Dermis microvascular lymphatic vessel endothelial cell (primary cell): ENCODE results near the gene CPNE4. TPM values are rescaled to one million over a fixed set of nuclear protein-coding genes. Genes with fewer than 3 reads are reported as not detected.

Experiments
- DNase-seq, 2 donors: peaks; one replicate each; pipeline versions ENCODE4 v3.0.0 to v3.0.0-alpha.2; 2010; ENCODE audit warnings: low read depth in 2 of 2
- total RNA-seq: library from RNA; depleted of rRNA; stranded (reverse); fragments of >200 nt; gene quantifications from 2 replicates; pipeline ENCODE4 v1.2.1, GENCODE V29; 2014

The CPNE4 gene
- total RNA-seq, 1 donor from 2014 or later, result not detected

DNA sequence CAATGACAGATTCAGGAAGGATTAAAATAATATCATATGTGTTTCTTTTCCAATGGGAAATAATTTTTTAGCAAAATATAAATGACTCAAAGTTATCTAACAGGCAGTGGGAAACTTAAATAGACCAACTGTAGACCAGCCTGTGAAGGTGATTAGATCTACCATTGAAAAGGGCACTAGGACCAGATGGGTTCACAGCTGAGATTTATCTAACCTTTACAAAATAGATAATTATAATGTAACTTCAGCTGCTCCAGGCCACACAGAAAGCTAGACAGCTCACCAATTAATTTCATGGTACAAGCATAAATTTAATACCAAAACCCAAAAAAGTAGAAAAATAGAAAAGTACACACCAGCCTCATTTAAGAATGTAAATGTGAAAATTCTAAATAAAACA lies 291.7 kb downstream of the CPNE4 start:
- DNase-seq, result no peak

DNA sequence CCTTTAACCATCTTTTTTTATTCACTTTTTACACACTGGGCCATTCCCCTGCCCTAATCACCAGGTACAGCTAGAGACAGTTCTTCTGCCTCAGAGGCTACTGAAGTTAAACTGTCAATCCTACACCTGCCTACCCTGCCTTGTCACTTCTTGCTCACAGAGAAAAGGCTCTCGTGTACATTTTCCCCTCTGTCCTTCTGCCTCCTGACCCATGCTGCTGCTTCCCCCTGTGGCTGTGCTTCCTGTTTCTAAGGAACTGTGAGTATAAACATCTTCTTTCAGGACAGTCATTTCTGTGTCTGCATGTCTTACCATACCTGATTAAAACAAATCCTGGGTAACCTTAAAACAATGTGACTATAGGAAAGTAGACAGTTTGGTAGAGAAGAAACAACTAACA lies 295.6 kb downstream of the CPNE4 start:
- no peak for DNase-seq

DNA sequence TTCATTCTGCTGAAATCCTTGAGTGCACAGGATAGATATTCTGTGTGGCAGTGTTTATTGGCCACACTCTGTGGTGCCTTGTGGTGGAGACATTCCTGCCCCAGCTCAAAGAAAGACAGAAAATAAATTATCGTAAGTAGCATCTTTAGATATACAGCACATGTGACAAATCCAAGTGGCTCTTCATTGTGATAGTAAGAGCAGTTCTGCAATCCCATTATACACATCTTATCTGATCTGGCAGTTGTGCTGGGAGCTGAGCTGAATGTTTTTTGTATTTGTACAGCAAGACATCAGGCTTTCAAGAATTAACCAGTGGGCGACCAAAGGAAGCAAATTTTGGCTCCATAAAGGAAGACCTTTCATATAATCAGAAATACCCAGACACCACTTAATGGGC lies 296.7 kb downstream of the CPNE4 start:
- DNase-seq, result no peak

DNA sequence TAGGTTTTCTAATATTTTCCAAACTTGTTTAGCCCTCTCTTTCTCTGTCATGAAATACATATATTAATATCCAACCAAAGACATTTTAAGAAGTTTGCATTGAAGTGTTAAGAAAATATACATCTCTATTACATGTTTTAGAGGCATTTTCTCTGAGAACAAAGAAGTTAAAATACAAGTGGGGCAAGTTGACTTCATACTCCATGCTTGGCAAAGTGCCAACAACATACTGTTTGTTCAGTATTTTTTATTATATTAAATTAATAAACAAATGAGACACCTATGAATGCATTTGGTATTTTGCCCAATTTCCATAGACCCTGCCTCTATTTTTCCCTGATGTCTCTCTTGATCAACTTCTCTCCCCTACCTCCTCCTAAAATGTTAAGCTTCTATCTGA lies 299.3 kb downstream of the CPNE4 start:
- no peak for DNase-seq

DNA sequence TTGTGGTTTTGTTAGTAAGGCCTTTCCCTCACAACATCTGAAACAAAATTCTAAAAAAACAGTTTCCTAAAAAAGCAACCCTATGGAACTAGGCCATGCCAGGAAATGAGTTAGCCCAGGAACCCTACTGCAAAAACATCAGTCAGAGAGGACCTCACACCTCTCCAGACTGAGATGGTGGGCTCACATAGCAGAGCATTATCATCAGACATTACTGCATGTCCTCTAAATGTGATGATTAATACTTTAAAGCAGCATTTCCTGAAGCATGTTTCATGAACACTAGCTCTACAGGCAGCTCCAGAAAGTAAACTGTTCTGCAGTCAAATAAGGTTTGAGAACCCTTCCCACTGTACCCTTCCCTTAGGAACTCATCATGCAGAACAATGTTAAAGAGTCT lies 299.7 kb downstream of the CPNE4 start:
- no peak for DNase-seq

DNA sequence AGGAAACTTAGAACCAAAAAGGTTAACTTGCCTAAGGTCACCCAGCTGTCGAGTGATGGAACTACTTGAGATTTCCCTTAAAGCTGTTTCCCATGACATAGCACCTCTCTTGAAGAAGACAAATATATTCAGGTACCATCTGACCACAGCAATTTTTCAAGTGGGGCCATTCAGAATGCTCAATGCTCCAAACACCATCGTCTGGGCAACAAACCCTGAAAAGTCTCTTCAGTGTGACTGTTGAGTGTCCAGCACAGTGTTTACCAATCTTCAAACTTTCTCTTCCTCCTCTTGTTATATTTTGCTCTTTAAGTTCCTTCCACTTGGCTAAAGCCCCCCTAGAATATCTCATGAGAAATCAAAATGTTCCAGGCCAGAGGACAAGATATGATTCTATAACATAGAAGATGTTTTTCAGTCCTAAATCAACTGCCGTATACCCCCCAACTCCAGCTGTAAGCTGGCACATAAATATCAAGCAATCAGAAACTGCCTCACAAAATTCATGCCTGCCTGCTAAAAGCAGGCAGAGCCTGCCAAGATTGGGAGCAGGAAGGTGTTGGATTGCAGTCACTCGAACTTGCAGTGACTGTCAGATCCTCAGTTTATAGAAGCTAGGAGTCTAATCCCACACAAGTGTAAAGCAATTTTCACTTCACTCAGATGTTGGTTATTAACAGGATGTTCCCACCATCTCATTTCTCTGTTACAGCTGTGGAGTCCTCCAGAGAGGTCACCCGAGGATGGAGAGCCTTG lies 301.6 kb downstream of the CPNE4 start:
- no peak for DNase-seq

DNA sequence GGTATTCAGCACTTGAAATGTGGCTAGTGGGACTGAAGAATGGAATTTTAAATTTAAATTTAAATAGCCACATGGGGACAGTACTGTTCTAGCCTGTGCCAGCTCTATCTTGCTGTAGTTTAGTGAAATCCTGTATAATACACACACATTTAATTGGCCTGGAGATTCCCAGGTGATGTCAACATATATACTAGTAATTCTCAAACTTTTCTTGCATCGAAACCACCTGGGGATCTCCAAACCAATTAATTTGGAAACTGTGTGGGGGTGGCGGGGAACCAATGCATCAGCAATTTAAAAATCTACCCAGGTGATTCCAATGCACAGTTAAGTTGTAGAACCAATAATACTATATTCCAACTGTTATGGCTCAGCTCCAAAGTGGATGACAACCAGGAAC lies 303.1 kb downstream of the CPNE4 start:
- DNase-seq, result no peak

DNA sequence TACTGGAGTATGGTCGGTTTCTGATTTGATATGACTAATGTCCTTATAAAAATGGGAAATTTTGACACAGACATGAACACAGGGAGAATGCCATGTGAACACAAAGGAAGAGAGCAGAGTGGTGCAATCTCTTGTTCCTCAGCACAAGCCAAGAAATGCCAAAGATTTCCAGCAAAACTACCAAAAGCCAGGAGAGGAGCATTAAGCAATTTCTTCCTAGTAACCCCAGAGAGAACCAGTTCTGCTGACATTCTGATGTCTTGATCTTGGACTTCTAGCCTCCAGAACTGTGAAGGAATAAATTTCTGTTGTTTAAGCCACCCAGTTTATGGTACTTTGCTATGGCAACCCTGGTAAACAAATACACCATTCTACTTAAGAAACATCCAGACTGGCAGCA lies 304.2 kb downstream of the CPNE4 start:
- no peak for DNase-seq

DNA sequence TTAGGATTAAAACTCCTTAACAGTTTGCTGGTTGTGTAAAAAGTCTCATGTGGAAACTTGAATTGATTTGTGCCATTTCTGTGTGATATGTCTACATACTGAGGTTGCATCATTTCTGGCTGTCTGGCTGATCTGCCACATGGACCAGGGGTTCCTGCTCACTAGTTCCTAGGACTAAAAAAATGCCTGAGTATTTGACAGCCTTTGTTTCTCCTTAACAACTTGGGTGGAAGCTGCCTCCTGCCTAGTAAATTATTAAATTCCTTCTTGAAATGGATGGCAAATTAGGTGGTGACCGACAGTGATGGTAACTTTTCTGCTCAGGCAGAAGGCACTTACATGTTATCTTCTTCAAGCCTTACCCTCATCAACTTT lies 305.2 kb downstream of the CPNE4 start:
- DNase-seq, result no peak

DNA sequence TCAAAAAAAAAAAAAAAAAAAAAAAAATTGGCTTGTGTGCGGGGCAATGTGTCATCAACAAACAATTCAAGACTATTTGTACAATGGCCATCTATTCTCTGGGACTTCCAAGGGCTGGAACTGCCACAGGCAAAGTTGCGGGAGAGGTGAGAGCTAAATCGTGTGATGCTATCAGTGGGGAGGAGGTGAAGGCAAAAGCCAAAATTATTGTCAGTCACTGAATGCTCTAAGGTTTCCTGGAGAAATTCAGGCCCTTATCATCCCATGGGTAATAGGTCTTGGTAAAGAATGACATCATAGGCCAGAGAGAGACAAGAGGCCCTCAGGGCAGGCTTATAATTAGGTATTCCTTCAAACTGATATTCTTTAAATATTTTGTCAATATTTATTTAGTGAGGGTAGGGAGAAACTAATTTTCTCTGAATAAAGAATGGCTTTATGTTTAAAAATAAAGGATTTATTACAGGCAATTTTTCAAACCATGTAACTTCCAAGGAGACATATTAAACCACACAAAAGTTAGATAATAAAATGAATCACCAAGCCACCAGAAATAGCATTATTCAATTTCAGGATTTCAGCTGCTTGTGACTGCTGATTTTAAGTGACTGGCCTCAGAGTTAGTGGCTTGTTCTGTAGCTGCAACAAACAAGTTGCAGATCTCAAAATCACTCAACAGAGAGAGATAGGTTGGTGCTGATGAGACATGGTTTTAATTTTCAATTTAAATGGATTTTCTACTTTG lies 305.7 kb downstream of the CPNE4 start:
- DNase-seq, result no peak

DNA sequence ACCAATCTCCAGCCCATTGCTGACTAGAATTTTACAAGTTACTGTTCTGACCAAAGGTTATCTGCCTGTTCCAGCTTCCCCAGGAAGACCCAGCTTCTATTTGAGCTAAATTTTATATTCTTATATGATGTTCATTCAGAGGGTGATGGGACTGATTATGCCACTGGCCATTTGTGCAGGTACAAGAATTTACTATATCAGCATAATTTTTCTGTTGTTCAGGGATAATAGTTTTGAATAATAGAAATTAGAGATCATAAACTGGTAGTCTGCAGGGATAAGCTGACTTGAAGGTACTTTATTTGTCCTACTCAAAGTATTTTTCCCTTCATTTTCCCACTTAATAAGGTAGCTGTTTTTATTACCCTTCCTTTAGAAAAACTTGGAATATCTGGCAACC lies 309.4 kb downstream of the CPNE4 start:
- no peak for DNase-seq

DNA sequence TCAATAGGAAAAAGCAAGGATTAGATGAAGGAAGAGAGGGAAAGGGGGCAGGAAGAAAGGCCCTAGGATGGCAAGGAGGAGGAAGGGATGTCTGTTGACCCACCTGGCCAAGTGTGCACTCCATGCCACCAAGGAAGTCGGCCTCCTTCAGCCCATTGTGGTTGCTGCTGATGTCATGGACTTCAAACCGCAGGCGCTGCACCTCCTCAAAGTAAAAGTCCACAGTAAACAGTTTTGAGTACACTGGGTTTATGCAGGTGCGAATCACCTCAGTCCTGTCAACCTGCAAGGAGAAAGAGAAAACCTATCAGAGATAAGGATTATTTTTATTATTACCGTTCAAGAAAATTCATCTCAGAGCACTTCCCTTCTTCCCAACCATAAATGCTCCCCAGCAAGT lies 311.5 kb downstream of the CPNE4 start:
- no peak for DNase-seq

DNA sequence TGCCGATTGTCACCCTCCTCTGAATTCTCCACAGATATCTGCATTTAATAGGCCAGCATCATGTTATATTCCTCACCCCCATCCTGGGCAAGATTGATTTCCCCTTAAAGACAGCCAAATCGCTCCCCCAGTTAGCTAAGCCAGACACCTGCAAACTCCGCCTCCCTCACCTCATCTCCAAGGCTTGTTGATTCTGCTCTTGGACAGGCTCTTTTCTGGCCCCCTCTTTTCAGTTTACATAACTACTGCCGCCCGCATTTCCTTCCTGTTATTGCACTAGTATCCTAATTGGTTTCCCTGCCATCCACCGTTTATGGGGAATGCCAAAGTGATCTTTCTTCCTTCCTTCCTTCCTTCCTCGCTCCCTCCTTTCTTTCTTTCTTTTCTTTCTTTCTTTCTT lies 317.3 kb downstream of the CPNE4 start:
- no peak for DNase-seq

DNA sequence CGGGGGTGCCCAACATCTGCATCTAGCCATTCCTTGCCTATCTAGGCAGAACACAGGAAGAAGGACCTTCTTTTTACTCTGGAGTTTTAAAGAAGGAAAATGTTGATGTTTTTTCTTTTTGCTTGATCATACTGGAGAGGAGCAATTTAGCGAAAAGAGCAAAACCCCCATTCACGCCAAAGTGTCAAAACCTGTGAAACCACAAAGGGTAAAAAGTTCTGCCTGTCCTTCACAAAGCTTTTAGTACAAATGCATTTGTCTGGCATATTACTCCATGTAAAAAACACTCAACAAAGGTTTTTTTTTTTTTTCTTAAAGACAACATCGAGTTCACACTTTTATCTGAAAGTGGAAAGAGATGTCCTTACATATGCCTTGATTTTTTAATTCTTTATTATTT lies 317.9 kb downstream of the CPNE4 start:
- DNase-seq, result no peak

DNA sequence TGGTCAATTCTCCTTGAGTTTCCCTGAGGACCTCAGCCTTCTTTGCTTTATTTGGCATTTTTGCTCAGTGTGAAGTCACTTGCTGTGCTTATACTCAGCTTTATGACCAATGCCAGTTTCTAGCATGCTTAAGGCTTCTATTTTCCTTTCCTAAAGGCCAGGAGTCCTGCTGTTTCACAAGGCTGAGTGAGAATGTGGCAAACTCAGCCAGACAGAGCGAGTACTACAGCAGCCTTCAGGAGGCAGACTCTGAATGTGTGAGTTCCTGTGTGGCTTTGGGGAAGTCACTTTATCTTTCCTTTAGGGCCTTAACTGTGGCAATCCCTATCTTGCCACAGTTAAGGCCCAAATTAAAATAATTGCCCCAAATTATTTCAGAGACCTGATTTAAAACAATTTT lies 318.8 kb downstream of the CPNE4 start:
- DNase-seq, result no peak

DNA sequence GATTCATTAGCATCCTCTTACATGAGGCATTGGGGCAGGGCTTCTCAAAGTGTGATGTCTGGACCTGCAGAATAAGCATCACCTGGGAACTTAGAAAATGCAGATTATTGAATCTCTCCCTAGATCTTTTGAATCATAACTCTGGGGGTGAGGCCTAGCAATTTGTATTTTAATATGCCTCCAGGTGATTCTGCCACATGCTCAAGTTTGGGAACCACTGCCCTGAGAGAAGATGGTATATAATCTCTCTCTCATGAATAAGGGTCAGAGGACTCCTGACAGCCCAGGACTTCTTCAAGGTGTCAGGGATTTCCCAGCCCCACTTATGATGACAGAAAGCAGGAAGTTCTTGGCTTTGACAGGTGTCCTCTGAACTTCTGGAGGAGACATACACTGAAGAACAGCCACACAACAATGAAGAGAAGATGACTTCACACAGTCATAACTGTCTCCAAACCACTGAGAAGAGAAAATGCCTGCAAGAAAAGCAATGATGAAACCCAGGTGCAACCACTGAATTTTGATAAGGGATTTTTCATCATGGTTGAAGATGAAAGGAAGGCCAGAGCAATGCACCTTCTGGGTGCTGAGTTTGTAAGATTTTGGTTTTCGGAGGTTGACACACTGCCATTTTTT lies 320.1 kb downstream of the CPNE4 start:
- no peak for DNase-seq

DNA sequence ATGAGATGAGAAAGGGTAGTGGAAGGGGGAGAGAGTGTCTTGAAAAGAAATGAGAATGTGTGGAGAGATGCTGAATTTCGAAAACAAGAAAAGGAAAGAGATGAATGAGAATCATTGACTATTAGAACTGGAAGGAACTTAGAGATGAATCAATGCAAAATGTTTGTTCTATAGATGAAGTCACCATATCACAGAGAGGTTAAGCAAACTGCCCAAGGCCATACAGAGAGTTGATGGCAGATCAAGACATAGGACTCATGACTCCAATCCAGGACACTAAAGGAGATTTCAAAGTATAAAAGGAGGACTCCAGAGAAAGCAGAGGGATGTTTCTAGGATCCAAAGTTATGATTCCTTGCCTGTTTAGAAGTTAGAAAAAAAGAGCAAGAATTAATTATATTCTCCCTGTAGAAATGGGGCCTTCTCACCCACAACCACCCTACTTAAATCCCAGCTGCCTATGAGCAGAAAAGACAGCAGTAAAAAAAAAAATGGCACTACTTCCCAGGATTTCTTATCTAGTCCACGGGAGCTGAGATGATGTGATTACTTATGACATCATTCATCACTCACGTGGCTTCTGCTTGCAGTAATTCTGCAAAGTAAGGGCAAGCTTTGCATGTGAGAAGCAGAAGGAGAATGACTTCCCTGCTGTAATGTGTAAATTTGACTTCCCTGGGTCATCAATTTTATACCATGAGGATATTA lies 321.2 kb downstream of the CPNE4 start:
- no peak for DNase-seq

DNA sequence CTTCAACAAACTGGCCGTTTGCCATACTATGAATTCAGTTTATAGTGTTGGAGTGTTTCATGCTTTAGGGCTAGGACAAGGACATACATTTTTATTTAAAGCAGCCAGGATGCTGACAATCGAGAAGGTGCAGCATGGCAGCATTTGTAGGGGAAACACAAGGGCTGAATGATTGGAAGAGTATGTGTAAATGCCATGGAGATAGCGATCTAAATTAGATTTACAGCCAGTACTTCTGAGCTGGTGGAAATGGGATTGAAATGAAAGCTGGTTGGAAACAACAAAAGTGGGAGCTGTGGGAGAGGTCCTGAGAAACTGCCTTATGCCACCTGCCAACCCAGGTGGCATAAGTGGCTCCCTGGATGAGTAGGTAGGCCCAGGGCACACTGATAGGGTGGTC lies 322.2 kb downstream of the CPNE4 start:
- DNase-seq, result no peak

DNA sequence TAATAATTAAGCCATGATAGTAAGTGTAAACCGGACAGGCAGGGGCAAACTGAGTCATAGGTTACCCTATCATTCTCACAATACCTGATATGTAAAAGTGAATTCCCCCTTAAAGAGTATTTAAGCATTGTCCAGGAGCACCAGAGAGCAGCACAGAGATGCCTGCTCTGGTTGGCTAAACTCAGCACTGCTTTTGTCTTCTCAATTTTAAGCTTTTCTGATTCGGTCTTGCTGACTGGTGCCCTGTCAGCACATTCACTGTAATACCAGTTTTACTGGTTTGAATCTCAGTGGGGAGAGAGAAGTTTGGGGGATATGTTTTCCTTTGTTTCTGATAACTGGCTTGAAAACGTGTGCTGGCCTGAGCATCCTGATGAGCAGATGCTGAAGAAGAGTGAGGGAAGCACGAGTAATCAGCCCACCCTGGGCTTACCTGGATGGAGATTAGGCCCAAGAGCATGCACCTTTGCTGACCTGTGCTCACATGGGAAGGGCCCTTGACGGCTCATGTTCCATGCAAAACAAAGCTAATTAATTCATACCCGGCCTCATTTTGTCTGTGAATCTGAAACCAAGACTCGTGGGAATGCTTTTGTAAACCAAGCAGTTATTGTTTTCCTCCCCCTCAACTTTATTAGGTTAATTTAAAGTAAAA lies 323.6 kb downstream of the CPNE4 start:
- DNase-seq, result no peak

DNA sequence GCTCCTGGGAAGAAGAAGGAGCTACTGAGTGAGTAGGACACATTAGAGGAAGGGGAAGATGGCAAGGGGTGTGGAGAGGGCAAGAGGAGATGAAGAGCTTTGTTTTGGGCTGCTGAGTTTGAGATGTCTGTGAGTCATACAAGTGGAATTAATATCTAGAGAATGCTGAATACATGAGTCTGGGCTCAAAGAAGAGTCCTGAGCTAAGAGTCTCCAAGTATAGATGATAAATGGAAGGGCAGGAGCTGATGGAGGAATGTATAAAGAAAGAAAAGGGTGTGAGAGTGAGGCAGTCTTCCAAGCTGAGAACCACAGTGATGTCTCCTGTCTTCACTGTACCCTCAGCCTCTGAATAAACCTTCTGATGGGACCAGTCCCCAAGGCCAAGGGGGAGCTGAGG lies 326.6 kb downstream of the CPNE4 start:
- no peak for DNase-seq

DNA sequence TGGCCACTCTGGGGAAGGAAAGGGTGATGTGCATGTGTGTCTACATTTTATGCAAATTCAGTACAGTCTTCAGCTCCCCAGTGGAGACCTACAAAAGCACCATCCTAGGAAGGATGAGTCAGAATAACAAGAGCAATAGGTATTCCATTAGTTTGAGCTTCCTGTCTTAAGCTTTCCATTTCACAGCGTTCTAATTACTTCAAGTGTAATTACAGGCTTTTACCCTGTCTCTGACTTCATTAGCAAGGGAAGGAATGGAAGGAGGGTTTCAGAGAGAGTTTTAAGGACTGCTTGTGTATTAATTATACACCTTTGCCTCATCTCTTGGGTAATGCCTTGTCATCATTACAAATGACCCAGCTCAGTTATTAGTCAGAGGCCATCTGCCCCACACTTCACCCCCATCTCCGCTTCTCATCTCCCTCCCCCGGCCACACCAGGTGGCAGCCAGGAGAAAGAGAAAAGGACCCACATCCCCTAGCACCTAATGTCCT lies 329.2 kb downstream of the CPNE4 start:
- DNase-seq, result no peak

DNA sequence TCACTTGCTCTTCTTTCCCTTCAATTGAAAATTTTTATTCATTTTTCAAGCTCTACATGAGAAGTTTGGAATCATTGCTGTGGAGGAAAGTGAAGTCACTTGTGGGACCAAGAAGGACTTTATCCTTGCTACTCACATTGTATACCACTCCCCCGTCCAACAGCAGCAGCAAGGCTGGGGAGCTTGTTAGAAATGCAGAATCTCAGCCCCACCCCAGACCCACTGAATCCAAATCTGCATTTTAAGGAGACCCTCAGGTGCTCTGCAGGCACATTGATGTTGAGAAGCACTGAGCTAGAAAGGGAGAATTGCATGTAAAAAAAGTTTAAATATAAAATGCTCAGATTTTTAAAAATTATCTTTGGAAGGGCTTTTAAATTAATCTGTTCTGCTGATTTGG lies 329.7 kb downstream of the CPNE4 start:
- DNase-seq, result no peak
